Measurements from ENCODE around the gene AP1S1. TPM values are rescaled to one million over a fixed set of nuclear protein-coding genes. Genes with fewer than 3 reads are reported as not detected.
A peak's percentile ranks its signal among the peaks of the same experiment; 100 is the strongest.

The AP1S1 gene
- total and polyA plus RNA-seq, 2 experiments from 2014 or later, result 37.4 to 198 TPM

DNA sequence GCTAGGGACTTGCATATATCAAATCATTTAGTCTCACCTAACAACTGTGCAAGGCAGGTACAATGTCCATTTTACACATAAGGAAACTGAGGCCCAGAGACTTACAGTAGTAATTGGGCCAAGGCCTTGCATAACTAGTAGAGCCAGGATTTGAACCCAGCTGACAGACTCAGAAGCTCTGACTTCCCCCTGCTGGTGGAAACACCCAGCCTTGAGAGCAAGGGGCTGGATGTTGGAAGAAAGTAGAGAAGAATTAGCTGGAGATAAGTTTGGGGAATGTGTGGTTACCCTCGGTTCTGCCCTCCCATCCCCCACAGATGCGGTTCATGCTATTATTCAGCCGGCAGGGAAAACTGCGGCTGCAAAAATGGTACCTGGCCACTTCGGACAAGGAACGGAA is 2.0 kb downstream of the AP1S1 start:
- WGBS, 2 experiments (ENCODE audit: low coverage in 1 of 2, low lambda C conversion rate in 2 of 2, missing lambda C conversion rate in 2 of 2), result 72 to 77% methylated on average over 6 of the region's 6 CpGs

GRCh38 chr7:101156866-101157589 is 2.8 kb downstream of the AP1S1 start:
- no peak overlapping the region for H3K27ac ChIP-seq
- H3K36me3 ChIP-seq (ENCODE audit: low read depth), result peaks cover 6% of the 10 kb centered on the region; the same call in 1 of the 2 replicates
- TF ChIP-seq EZH2phosphoT487 (IDR thresholded peaks at IDR 0.05; ENCODE audit: insufficient read depth, low read depth), result no peak
- no peak for TF ChIP-seq EZH2 (IDR thresholded peaks at IDR 0.05; ENCODE audit: insufficient read depth, poor library complexity, severe bottlenecking)
- peaks cover 11% of the 10 kb centered on the region for H3K4me1 ChIP-seq (ENCODE audit: insufficient read depth)
- WGBS, 2 experiments (ENCODE audit: low coverage in 1 of 2, low lambda C conversion rate in 2 of 2, missing lambda C conversion rate in 2 of 2), result 90 to 93% methylated on average over 14 of the region's 14 CpGs
- no peaks in the 10 kb centered on the region for H3K9me3 ChIP-seq (ENCODE audit: low read depth)
- no peaks in the 10 kb centered on the region for H3K9me2 ChIP-seq (ENCODE audit: insufficient read depth)
- in situ Hi-C loops (cut with MboI), result no loop called here
- DNase-seq, result no peak
- H3K4me2 ChIP-seq (ENCODE audit: unreplicated experiment), result no peak overlapping the region
- H3F3A ChIP-seq (ENCODE audit: insufficient read depth), result peaks cover 2% of the 10 kb centered on the region; the same call in 1 of the 2 replicates
- no peaks in the 10 kb centered on the region for H4K20me1 ChIP-seq (ENCODE audit: insufficient read depth)
- no peak overlapping the region for H3K4me3 ChIP-seq
- peaks cover 32% of the 10 kb centered on the region for H3K79me2 ChIP-seq (ENCODE audit: insufficient read depth)
- H3K9ac ChIP-seq, result no peak overlapping the region
- no peak overlapping the region for H2AFZ ChIP-seq
- H3K27me3 ChIP-seq (replicated peaks; ENCODE audit: insufficient read depth), result no peaks in the 10 kb centered on the region

More for the DNA sequence above, 2.0 kb downstream of the AP1S1 start:
- Histone ChIP-seq H3K4me2 (ENCODE audit: unreplicated experiment) (no peak overlapping the region), H3K36me3 (ENCODE audit: low read depth) (peaks cover 6% of the 10 kb centered on the region; the same call in 1 of the 2 replicates), H3K4me3 (no peak overlapping the region), H3K9ac (no peak overlapping the region), H4K20me1 (ENCODE audit: insufficient read depth) (no peaks in the 10 kb centered on the region), H3K79me2 (ENCODE audit: insufficient read depth) (peaks cover 32% of the 10 kb centered on the region), H3K9me2 (ENCODE audit: insufficient read depth) (no peaks in the 10 kb centered on the region), H3F3A (ENCODE audit: insufficient read depth) (no peaks in the 10 kb centered on the region; the same call in 1 of the 2 replicates), H3K9me3 (ENCODE audit: low read depth) (no peaks in the 10 kb centered on the region), H3K27ac (no peak overlapping the region), H2AFZ (no peak overlapping the region), H3K27me3 (replicated peaks; ENCODE audit: insufficient read depth) (no peaks in the 10 kb centered on the region), H3K4me1 (ENCODE audit: insufficient read depth) (peaks cover 11% of the 10 kb centered on the region)
- in situ Hi-C loops (cut with MboI), result no loop called here
- no peak for DNase-seq
- TF ChIP-seq EZH2phosphoT487 (IDR thresholded peaks at IDR 0.05; ENCODE audit: insufficient read depth, low read depth) (no peak), EZH2 (IDR thresholded peaks at IDR 0.05; ENCODE audit: insufficient read depth, poor library complexity, severe bottlenecking) (no peak)

- H3K36me3 ChIP-seq (ENCODE audit: low read depth), result peaks cover 6% of the 10 kb centered on the region; the same call in 1 of the 2 replicates
- H3K9me2 ChIP-seq (ENCODE audit: insufficient read depth), result no peaks in the 10 kb centered on the region
- no peaks in the 10 kb centered on the region for H3K27me3 ChIP-seq (replicated peaks; ENCODE audit: insufficient read depth)
- peaks cover 4% of the 10 kb centered on the region; the same call in 1 of the 2 replicates for H3F3A ChIP-seq (ENCODE audit: insufficient read depth)
- no peaks in the 10 kb centered on the region for H3K9me3 ChIP-seq (ENCODE audit: low read depth)
- no peak overlapping the region for H2AFZ ChIP-seq
- in situ Hi-C loops (cut with MboI), result no loop called here
- H4K20me1 ChIP-seq (ENCODE audit: insufficient read depth), result no peaks in the 10 kb centered on the region
- no peak overlapping the region for H3K9ac ChIP-seq
- H3K4me2 ChIP-seq (ENCODE audit: unreplicated experiment), result no peak overlapping the region
- H3K4me3 ChIP-seq, result no peak overlapping the region
- no peak for TF ChIP-seq EZH2phosphoT487 (IDR thresholded peaks at IDR 0.05; ENCODE audit: insufficient read depth, low read depth)
- no peak for TF ChIP-seq EZH2 (IDR thresholded peaks at IDR 0.05; ENCODE audit: insufficient read depth, poor library complexity, severe bottlenecking)
- 63 to 70% methylated on average over 23 to 31 of the region's 31 CpGs for WGBS, 2 experiments (ENCODE audit: low coverage in 1 of 2, low lambda C conversion rate in 2 of 2, missing lambda C conversion rate in 2 of 2)
- DNase-seq, result peak; percentile 70
- H3K27ac ChIP-seq, result no peak overlapping the region
- peaks cover 11% of the 10 kb centered on the region for H3K4me1 ChIP-seq (ENCODE audit: insufficient read depth)
- peaks cover 25% of the 10 kb centered on the region for H3K79me2 ChIP-seq (ENCODE audit: insufficient read depth)
Observed at GRCh38 chr7:101159696-101160674, 5.7 kb downstream of the AP1S1 start.

DNA sequence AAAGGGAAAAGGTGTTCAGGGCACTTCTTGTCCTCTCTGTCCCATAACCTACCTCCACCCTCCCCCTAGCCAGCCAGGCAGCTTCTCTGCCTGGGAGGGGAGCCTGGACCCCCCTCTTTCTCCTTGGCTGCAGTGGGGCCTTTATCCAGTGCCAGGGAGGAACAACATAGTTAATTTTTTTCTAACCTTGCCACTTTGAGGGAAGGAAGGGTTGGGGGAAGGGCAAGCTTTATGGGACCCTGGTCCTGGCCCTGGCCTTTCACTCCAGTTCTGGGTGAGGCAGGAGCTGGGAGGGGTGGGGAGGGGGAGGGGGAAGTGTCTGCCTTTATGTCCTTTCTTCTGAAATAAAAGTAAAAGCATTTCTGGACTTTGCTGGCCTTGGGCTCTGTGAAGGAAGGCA is 6.6 kb downstream of the AP1S1 start:
- Histone ChIP-seq H3K9me2 (ENCODE audit: insufficient read depth) (no peaks in the 10 kb centered on the region), H3K27me3 (replicated peaks; ENCODE audit: insufficient read depth) (no peaks in the 10 kb centered on the region), H3F3A (ENCODE audit: insufficient read depth) (peaks cover 4% of the 10 kb centered on the region; the same call in 1 of the 2 replicates), H3K4me2 (ENCODE audit: unreplicated experiment) (no peak overlapping the region), H3K27ac (no peak overlapping the region), H3K9ac (no peak overlapping the region), H3K4me1 (ENCODE audit: insufficient read depth) (0 out of 2 replicates have a peak, but pooled peaks cover 9% of the 10 kb centered on the region), H4K20me1 (ENCODE audit: insufficient read depth) (no peaks in the 10 kb centered on the region), H3K4me3 (no peak overlapping the region), H2AFZ (no peak overlapping the region), H3K36me3 (ENCODE audit: low read depth) (peaks cover 6% of the 10 kb centered on the region; the same call in 1 of the 2 replicates), H3K9me3 (ENCODE audit: low read depth) (no peaks in the 10 kb centered on the region), H3K79me2 (ENCODE audit: insufficient read depth) (peaks cover 15% of the 10 kb centered on the region)
- in situ Hi-C loops (cut with MboI), result no loop called here
- TF ChIP-seq EZH2 (IDR thresholded peaks at IDR 0.05; ENCODE audit: insufficient read depth, poor library complexity, severe bottlenecking), result no peak
- TF ChIP-seq EZH2phosphoT487 (IDR thresholded peaks at IDR 0.05; ENCODE audit: insufficient read depth, low read depth), result no peak
- DNase-seq, result no peak

Data from GM23248 (cell line).